HG02759 (cell line): ENCODE results near the gene SLC35E1.

Experiments
- ATAC-seq: cut with Tn5 transposase; IDR thresholded peaks from one replicate; pipeline ENCODE4 v1.9.1; 2021; ENCODE audit warnings: mild to moderate bottlenecking, moderate library complexity; ENCODE audit not compliant: unreplicated experiment

Gene SLC35E1

DNA sequence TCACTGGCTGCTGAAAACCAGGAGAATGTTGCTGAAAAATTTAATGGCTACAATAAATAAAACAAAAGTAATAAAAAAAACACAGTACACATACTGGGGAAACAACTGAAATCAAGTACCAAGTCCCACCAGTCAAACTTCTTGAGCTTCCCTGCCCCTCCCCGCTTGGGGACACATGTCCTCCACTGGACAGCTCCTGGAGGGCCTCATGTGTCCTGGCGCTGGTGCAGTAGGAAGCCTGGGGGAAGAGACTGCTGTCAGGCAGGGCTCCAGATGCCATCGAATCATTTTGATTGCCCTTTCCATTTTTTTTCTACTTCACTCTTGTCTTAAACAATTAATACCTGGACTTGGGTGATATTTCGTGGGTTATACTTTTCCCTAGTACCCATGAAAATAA is 26.6 kb upstream of the SLC35E1 start:
- no peak for ATAC-seq

DNA sequence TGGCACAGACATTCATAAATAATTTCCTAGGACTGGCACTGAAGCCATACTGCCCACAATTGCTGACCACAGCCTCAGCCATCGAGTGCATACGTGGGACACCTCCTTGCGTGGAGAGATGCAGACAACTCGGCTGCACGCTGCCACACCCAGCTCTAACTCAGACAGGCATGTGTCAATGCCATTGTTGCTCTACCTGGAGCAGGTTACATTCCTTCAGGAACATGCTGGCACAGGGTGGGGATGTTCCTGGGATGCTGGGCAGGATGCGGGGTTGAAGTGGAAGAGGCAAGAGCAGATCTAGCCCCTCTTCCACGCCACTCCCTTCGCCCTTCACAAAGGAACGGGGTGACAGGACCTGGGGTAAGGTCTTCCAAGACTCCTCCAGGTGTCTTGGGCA is 24.2 kb upstream of the SLC35E1 start:
- no peak for ATAC-seq

DNA sequence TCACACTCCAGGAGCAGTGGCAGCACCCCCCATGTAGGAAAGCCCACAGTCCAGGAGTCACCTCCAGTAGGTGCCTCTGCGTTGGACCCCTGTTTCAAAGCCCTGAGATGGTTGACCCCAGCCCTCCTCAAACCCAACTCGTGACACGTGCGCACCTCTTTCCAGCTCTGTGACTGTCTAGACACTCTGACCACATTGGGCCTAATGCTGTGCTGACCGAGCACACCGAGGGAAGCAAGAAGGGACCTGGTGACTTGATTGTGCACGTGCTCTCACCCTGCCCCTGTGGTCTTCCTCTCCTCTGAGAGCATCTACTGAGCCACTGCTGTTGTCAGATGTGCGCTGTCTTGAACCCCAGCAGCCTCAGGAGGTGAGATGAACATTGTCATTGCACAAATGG is 22.9 kb upstream of the SLC35E1 start:
- no peak for ATAC-seq

DNA sequence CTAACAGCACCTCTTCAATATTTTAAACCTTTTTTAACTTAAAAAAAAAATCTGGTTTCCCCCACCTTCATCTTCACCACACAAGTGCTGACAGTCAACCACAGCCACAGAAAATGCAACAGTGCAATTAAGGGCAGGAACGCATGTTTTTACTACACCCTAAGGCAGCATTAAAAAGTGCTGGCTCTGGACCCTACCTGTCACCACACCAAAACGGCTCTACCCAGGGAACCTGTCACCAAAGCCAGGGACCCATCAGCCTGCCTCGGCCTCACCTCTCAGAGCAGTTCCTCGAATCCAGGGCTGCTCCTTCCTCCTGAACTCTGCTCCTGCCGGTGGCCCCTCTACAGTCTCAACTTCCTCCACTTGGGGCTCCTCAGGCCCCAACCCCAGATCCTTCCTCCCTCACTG is 22.5 kb upstream of the SLC35E1 start:
- no peak for ATAC-seq

DNA sequence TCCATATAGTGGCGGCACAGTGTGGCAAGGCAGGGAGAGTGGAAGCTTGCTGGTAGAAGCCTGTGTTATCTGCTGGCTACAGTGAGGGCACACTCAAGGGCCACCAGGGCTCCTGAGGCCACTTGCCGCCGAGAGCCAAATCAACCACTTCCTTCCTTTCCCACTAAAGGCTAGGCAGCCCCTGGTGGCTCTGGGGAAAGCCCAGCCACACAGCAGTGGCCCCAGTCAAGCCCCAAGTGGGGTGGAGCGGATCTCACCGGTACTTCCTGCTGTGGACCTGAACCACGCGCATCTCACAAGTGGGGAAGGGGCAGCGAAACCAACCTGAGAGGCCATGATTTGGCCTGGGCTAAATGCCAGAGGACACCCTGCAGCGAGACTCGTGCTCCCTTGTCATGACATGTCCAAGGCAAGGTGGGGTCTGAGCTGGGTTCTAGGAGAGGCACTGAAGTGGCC is 21.9 kb upstream of the SLC35E1 start:
- no peak for ATAC-seq

DNA sequence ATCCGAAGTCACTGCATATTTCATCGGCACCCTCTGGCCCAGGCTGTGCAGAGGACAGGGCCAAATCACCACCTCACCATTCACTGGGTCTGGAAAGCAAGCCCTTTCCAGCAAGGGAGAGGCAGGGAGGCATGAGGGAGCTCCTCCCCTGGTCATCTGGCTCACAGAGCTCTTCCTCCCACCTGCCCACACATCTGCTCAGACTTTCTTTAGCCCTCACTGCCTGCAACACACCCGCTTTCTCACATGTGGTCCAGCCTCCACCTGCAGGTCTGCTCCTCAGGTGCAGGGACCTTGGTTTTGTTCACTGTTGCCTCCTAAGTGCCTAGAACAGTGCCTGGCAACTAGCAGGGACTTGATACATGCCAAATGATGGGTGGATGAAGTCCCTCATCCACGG is 21.0 kb upstream of the SLC35E1 start:
- no peak for ATAC-seq

DNA sequence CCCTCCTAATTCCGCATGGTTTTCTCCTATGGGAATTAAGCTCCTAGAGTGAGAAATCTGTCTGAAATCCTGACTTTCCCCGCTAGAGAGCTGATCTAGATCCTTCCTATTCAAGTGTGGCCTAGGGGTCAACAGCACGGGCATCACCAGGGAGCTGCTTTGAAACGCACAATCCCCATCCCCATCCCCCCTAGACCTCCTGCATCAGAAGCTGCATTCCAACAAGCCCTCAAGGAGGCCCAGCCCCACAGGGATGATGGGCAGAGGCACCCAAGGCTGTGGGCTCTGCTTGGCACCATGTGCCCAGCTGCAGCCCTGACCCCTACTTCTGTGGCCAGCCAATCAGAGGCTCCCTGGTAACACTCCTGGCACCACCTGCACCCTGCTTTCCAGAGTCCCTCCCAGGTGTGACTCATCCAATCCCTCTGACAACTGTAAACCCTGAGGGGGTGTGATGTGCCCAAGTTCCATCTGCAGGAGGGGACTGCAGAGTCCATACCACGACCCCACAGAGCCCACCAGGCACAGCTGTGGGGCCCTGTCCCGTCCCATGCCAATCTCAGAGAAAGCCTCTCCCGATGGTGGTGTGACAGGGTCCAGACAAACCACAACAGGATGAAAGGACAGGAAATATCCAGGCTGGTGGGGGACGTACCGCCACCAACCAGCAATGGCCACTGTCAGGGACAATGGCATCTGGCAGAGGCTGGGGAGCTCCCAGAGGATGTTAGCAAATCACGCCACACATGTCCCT is 19.8 kb upstream of the SLC35E1 start:
- no peak for ATAC-seq

DNA sequence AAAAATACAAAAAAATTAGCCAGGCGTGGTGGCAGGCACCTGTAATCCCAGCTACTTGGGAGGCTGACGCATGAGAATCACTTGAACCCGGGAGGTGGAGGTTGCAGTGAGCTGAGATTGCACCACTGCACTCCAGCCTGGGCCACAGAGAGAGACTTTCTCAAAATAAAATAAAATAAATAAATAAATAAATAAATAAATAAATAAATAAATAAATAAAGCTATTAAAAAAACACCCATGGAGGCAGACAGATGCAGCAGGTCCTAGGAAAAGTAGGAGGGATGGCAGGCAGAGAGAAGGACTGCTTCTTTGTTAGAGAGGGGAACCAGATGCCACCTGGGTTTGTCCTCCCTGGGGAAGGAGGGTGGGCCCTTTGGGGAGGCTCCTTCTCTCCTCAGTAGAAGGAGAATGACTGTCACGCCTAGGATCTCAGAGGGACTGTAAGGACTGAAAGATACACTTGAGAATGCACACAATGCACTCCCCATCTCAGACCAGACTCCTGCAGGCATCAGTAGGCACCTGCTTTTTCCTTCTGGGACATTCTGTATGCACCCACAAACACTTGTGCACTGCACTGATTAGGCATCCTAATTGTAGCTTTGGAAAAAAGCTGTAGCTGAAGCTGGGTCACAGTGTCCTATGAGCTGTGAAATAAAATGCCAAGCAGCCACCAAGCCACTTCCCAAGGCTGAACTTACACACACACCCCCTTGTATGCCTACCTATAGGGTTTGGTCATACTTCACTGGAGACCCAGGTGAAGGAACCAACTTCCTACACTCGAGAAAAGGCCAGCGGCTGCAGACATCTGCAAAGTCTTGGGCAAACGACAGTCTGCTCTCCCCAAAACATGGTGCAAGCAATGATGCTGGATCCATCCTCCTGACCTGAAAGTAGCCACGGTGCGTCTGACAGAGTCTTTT is 18.9 kb upstream of the SLC35E1 start:
- ATAC-seq: no peak

DNA sequence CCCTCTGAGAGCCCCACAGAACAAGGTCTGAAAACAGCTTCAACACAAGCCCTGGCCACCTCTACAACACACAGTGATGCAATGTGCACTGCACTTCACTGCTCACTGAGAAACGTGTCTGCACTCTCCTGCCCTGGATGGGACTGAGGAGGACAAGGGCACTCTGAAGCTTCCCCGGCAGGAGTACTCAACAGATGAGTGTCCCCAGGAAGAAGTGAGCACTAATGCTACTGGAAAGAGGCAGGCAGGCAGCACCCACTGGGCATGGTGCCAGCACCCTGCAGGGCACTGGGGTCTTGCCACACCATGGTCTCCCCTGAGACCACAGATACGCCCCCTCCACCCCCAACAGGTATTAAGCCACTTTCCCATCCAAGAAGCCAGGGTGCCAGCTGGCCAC is 17.7 kb upstream of the SLC35E1 start:
- no peak for ATAC-seq

DNA sequence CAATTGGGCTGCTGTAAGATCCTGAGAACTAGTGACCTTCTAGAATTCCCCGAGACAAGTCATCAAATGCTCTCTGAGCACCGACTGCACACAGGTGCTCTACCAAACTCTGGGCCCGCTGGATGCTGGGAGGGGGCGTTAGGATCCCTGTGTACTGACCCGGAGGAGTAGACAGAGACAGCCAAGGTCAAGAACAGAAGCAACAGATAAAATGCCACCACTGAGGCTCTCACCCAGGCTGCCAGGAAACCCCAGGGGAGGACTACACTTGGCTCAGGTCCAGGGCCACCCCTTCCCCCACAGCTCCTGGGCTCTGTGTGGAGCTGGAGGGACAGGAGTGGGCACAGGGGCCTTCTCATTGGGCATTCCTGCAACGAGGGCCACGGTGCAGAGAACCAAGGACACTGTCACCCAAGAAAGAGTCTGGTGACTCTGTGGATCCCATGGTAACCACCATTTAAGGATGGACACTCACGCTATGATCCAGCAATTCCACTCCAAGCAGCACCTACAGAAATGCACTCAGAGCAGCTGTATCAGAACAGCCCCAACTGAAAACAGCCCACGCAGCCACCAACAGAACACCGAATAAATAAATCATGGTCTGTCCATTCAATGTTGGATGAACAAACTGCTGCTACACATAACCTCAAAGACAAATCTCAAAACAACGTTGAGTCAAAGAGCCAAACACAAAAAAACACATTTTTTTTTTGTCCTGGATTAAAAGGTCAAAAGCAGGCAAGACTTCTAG is 16.8 kb upstream of the SLC35E1 start:
- peak; percentile 3 for ATAC-seq

DNA sequence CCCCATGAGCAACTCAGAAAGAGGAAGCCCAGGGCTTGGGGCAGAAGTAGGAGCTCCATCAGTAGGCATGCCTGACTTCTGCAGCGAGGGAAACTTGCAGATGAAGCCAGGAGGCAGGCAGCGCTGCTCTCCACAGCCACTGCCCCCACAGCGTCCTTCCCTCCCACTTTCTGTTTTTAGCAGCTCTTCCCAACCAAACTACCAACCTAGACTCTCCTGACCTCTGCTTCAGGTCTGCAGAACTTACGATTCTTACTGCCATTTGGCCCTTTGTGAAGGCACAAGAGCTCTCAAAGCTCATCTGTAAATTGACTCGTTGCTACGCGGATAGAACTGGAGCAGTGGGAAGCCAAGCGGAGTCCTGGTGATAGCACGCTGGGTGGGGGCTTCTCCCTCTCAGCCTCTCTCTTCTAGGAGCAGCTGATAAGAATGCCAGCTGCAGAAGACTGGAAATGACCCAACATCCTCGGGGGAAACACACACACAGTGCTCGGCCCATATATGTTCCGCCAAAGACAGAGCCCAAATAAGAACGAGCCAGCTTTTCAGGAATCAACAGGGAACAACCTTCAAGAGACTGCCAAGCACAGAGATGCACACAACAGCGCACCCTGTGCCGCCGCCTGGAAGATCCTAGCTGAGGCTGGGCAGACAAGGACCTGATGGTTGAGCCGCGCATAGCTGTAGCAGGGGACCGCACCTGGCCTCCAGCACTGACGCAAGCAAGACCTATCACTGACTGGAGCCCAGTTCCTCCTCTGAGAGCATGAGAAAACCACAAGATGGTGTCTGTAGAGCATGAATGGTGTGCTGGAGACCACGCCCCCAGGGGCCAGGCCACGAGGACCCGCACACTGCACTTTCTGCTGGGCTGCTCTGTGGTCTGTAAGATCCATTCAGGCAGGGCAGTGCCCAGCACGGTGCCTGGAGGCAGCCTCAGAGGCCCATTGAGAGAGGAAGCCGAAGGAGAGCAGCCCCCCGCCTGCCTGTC is 15.9 kb upstream of the SLC35E1 start:
- peak; percentile 34 for ATAC-seq

DNA sequence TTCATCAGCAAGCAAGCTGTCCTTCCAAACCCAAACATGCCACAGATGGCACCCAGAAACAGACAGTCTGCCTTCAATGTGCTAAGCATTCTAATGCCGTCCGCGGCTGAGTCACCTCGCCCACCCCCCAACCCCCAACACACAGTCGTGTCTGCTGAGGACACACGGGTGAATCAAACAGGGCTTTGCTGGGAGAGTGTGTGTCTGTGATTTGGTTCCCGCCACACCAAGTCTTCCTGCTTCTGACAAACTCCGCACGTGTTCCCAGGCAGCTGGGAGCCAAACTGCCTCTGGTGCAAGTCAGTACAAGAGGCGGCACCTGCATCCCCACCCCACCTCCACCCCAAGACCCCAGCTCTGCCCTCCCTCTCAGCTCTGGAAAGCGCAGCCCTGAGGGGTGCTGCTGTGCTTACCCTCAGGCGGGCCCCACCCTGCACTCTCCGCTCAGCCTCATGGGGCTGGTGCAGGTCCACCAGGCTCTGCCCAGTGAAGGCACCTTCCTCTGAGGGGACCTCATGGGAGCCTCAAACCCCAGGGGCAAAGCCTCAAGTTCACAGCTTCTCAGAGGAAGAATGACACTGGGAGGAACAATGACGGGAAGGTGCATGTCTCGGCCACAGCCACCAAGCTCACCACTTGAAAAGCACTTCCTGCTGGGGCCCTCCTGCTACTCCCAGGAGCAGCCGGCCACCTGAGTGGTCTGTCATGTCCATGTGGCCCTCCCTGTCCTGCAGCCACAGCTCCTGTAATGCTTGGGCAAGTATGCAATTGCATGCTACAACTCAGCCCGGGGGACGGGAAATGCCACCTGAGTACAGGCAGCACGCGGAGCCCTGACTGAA is 15.0 kb upstream of the SLC35E1 start:
- ATAC-seq: no peak

DNA sequence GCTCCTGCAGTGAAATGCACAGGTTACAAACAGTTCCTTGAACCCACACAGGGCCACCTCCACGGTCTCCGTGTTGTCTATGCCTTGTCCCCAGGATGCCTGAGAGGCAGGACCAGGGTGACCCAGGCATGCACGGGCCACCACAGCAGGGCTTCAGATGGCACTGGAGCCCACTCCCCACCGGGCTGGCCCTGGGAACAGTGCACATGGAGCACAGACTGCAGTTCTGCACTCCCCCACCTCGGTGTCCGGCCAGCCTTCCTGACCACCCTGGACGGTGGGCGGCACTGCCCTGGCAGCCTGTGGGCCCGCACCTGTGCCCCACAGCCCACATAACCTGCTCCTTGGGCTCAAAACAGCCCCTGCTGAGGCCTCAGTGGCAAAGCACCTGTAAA is 14.3 kb upstream of the SLC35E1 start:
- ATAC-seq: no peak

DNA sequence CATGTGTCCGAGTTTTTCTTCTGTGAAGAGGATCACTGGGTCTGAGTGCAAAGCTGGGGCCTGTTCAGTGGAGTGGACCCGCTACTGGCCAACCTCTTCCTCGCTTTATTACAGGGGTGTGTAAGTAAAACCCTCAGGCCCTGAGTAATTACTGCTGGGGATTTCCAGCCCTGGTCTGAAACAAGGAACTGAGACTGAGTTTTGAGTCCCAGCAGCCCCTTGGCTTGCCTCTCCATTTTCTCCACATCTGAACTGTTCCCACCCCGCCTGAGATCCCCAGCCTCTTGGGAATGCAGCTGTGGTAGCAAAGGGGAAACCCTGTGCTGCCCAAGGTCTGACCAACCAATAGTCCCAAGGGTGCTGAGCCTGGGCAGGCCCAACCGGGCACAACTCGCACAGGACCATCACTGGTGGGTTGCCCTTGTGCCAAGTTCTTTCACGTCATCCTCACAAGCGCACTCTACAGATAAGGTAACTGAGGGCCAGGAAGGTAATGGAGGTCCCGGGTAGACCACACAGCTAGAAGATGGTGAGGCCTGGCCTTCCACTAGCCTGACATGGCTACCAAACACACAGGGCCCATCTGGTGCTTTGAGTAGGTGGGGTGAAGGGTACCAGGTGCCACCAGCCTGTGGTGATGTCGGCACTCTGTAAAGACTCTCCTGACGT is 13.7 kb upstream of the SLC35E1 start:
- ATAC-seq: peak; percentile 36

DNA sequence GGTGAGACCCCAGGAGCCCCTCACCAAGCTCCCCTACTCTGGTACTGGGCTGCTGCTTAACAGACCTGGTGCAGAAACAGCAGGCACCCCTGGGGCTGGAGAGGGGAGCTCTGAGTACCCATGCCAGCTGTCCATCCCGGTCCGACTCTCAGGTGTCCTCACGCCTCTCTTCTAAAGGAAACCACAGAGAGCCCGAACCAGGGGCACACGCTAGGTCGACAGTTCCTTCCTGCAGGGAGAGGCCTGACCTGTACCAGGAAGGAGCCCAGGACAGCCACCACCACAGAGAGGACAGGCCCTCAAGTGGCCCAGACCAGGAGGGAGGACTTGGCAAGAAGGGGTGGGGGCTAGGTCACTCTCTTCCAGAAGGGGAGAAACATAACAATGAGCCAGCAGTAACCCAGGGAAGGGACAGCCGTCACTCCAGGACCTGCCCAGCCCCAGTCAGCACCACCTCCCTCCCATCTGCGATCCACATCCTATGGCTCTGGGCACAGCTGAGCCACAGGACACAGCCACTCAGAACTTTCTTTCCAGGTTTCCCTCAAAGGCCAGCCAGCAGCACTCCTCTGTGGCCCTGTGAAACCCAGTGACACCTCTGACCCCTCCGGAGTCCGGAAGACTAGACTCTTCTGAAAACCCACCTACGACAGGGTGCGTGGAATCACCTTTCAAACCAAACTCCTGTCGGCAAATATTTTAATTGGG is 13.0 kb upstream of the SLC35E1 start:
- ATAC-seq: no peak

DNA sequence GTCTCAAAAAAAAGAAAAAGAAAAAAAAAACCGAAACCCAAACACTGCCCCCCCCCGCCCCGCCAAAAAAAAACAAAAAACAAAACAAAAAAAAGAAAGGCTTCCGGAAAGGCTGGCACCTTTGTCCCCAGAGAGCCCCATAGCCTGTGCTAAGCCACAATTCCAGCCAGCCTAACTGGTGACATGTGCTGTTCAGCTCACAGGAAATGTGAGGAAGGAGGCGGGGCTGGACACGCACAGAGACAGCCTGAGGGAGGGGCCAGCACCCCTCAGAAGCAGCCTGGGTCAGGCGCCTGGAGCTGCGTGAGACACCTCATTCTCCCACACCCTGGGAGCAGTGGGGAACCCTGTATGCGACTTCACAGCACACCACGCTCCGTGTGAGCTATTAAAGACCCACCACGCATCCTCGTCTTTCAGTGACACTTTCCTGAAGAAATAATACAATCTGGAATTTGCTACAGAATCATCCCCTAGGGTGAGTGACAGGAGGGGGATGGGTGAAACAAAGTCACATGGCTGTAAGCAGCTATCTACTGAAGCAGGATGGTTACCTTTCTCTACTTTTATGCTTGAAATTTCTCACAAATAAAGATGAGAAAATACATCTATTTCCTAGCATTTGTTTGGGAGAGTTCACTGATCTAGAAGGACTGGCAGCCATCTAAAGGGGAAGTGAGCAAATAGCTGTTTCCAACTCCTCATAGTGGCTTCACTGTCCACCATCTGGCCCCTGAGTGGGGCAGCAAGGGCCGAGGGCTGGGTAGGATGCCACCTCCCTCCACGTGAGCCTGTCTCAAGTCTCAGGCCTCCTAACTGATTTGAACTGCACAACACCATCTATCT is 12.3 kb upstream of the SLC35E1 start:
- ATAC-seq: peak; percentile 48
